Measurements from ENCODE around the gene HSFX4. TPM values are rescaled to one million over a fixed set of nuclear protein-coding genes. Genes with fewer than 3 reads are reported as not detected.
"Not testable (repeated sequence)": the region's sequence is repeated elsewhere in the genome, so short reads cannot be mapped to it uniquely, and the experiment has no call there.

Gene HSFX4
- total and polyA plus RNA-seq, 8 donors, result 0.21 to 0.32 (median 0.29) TPM; not detected in 2

- peak within 1 kb of the TSS; percentile 56 to 63 for H3K4me3 ChIP-seq
- no peaks in the 10 kb centered on the region for H3K9me3 ChIP-seq
- H3K36me3 ChIP-seq, result peaks cover 0 to 13% of the 10 kb centered on the region in 2 donors
- peaks cover 0 to 7% of the 10 kb centered on the region in 2 donors for H3K4me1 ChIP-seq
- intact Hi-C loops (cut with DNase I), result no loop called here
- H3K27me3 ChIP-seq, result no peaks in the 10 kb centered on the region
- peak; percentile 38 to 52 for TF ChIP-seq CTCF (IDR thresholded peaks at IDR 0.05)
- DNase-seq (peak; percentile 92 to 98 (median 94)), ATAC-seq (peak; percentile 45)
- peak within 1 kb of the TSS; percentile 83 to 91 for H3K27ac ChIP-seq
Observed at GRCh38 chrX:149938427-149938880, 9.1 kb downstream of the HSFX4 start, which contains the start of gene EOLA2. EOLA2 (minus strand) TSS chrX:149938491; CDS start chrX:149933874, 4,617 bp downstream.

- peaks cover 0 to 7% of the 10 kb centered on the region in 2 donors for H3K36me3 ChIP-seq
- peak; percentile 55 for ATAC-seq
- peak overlapping the region; percentile 88 to 91 for H3K27ac ChIP-seq
- peak; percentile 79 to 97 (median 95) for DNase-seq
- H3K9me3 ChIP-seq, result no peaks in the 10 kb centered on the region
- no peak for TF ChIP-seq CTCF (IDR thresholded peaks at IDR 0.05)
- no peaks in the 10 kb centered on the region for H3K27me3 ChIP-seq
- H3K4me3 ChIP-seq, result peak overlapping the region in 1 of 2 donors; percentile 63
- intact Hi-C loops (cut with DNase I), result no loop called here
- peaks cover 0 to 7% of the 10 kb centered on the region in 2 donors for H3K4me1 ChIP-seq
Observed at GRCh38 chrX:149938881-149939654, 9.7 kb downstream of the HSFX4 start.

- Histone ChIP-seq H3K27me3 (no peaks in the 10 kb centered on the region), H3K27ac (peak overlapping the region; percentile 88 to 91), H3K4me1 (peaks cover 0 to 7% of the 10 kb centered on the region in 2 donors), H3K36me3 (peaks cover 0 to 2% of the 10 kb centered on the region in 2 donors), H3K4me3 (peak overlapping the region; percentile 29 to 40), H3K9me3 (no peaks in the 10 kb centered on the region)
- no peak for DNase-seq
- intact Hi-C loops (cut with DNase I), result no loop called here
- TF ChIP-seq CTCF (IDR thresholded peaks at IDR 0.05), result no peak
- no peak for ATAC-seq
Observed at GRCh38 chrX:149939655-149939904, 10.2 kb downstream of the HSFX4 start.

- peak overlapping the region; percentile 88 to 91 for H3K27ac ChIP-seq
- H3K4me3 ChIP-seq, result peak overlapping the region; percentile 29 to 40
- H3K4me1 ChIP-seq, result peaks cover 0 to 7% of the 10 kb centered on the region in 2 donors
- peak; percentile 74 for ATAC-seq
- no peaks in the 10 kb centered on the region for H3K27me3 ChIP-seq
- DNase-seq, result peak; percentile 92 to 97 (median 95)
- intact Hi-C loops (cut with DNase I), result no loop called here
- no peak for TF ChIP-seq CTCF (IDR thresholded peaks at IDR 0.05)
- no peaks in the 10 kb centered on the region for H3K36me3 ChIP-seq
- H3K9me3 ChIP-seq, result no peaks in the 10 kb centered on the region
Observed at GRCh38 chrX:149939905-149940673, 10.7 kb downstream of the HSFX4 start.

- H3K36me3 ChIP-seq; H3K9me3 ChIP-seq; ATAC-seq; DNase-seq; H3K4me3 ChIP-seq; H3K4me1 ChIP-seq; intact Hi-C loops (cut with DNase I); H3K27me3 ChIP-seq: not testable (repeated sequence)
- peak; percentile 30 to 65 for TF ChIP-seq CTCF (IDR thresholded peaks at IDR 0.05)
- peak overlapping the region in 1 of 2 donors; percentile 57 for H3K27ac ChIP-seq
Observed at GRCh38 chrX:149940674-149941024, 11.3 kb downstream of the HSFX4 start.

- ATAC-seq; H3K27me3 ChIP-seq; intact Hi-C loops (cut with DNase I); H3K27ac ChIP-seq; H3K9me3 ChIP-seq; H3K4me1 ChIP-seq; H3K4me3 ChIP-seq; DNase-seq: not testable (repeated sequence)
- H3K36me3 ChIP-seq, result peaks cover 0 to 18% of the 10 kb centered on the region in 2 donors
Observed at GRCh38 chrX:149945087-149945670, 15.8 kb downstream of the HSFX4 start.

GRCh38 chrX:149945820-149946219 lies 16.4 kb downstream of the HSFX4 start:
- ATAC-seq; H3K27ac ChIP-seq; intact Hi-C loops (cut with DNase I): not testable (repeated sequence)

More at GRCh38 chrX:149945820-149946219, 16.4 kb downstream of the HSFX4 start:
- H3K9me3 ChIP-seq, H3K4me3 ChIP-seq, H3K4me1 ChIP-seq, DNase-seq, H3K27me3 ChIP-seq: not testable (repeated sequence)
- peaks cover 0 to 21% of the 10 kb centered on the region in 2 donors for H3K36me3 ChIP-seq

Data from left lung (tissue), 10 donors.